KG1 (cell line): ENCODE measurements around the gene SEPTIN10.
"Not testable (repeated sequence)": the region's sequence is repeated elsewhere in the genome, so short reads cannot be mapped to it uniquely, and the experiment has no call there.

Source experiments
- DNase-seq: peaks from one replicate; lab custom pipeline; 2025; lab: John Stamatoyannopoulos, UW

SEPTIN10 gene

GRCh38 chr2:109613922-109614714, at the start of gene SEPTIN10, which contains the start of gene SOWAHC:
Gene SEPTIN10 (minus strand): TSS chr2:109613966. CDS start chr2:109613827, 139 bp downstream.
Gene SOWAHC (plus strand): TSS chr2:109614364. CDS start chr2:109614490, 126 bp downstream.
- DNase-seq, result no peak

- DNase-seq, result no peak
Measured at GRCh38 chr2:109662889-109663288, 49.1 kb upstream of the SEPTIN10 start.

GRCh38 chr2:109660046-109660860, 46.5 kb upstream of the SEPTIN10 start:
- no peak for DNase-seq

GRCh38 chr2:109659396-109660045, 45.8 kb upstream of the SEPTIN10 start:
- DNase-seq, result no peak

GRCh38 chr2:109655287-109655686, 41.5 kb upstream of the SEPTIN10 start:
- DNase-seq, result no peak

GRCh38 chr2:109654326-109655050, 40.7 kb upstream of the SEPTIN10 start:
- DNase-seq, result no peak

GRCh38 chr2:109649736-109650695, 36.2 kb upstream of the SEPTIN10 start:
- no peak for DNase-seq

GRCh38 chr2:109648041-109648527, 34.3 kb upstream of the SEPTIN10 start:
- no peak for DNase-seq

- DNase-seq, result no peak
Measured at GRCh38 chr2:109647636-109648035, 33.9 kb upstream of the SEPTIN10 start.

- DNase-seq, result no peak
Measured at GRCh38 chr2:109646961-109647360, 33.2 kb upstream of the SEPTIN10 start.

- no peak for DNase-seq
Measured at GRCh38 chr2:109645412-109646184, 31.8 kb upstream of the SEPTIN10 start.

- DNase-seq, result no peak
Measured at GRCh38 chr2:109644571-109645275, 31.0 kb upstream of the SEPTIN10 start.

GRCh38 chr2:109640000-109640399, 26.2 kb upstream of the SEPTIN10 start:
- not testable (repeated sequence) for DNase-seq

GRCh38 chr2:109638795-109639194, 25.0 kb upstream of the SEPTIN10 start:
- DNase-seq, result no peak

- DNase-seq, result no peak
Measured at GRCh38 chr2:109637749-109638570, 24.2 kb upstream of the SEPTIN10 start.

GRCh38 chr2:109636317-109636716, 22.6 kb upstream of the SEPTIN10 start:
- no peak for DNase-seq

GRCh38 chr2:109635426-109636304, 21.9 kb upstream of the SEPTIN10 start:
- no peak for DNase-seq
